Activated naive CD8-positive, alpha-beta T cell treated with anti-CD3 and anti-CD28 coated beads, Interleukin-2, amount 10 ng/mL, durations not matched to agents 7 days and 5 days (primary cell): Measurements from ENCODE around the gene DIPK1C. TPM values are rescaled to one million over a fixed set of nuclear protein-coding genes. Genes with fewer than 3 reads are reported as not detected.

Experiments used
- ATAC-seq: fragments of 150-1000 bp; cut with Tn5 transposase; one replicate; pipeline ENCODE4 v1.10.0; 2021; ENCODE audit warnings: low read depth, moderate library complexity
- POLR2A ChIA-PET: fragments of 350-600 bp; sonication (Branson Sonifier 250); formaldehyde crosslinking; loops from one replicate; lab custom pipeline; 2021; ENCODE audit warnings: antibody characterized with exemption; lab: Charles Lee
- DNase-seq: peaks from one replicate; pipeline ENCODE4 v3.0.0; 2021
- H3K27ac Mint-ChIP-seq: one replicate; pipeline ENCODE4 v1.8.0; 2022; ENCODE audit warnings: mild to moderate bottlenecking, mixed read lengths
- H3K27me3 Mint-ChIP-seq: one replicate; pipeline ENCODE4 v1.8.0; 2022; ENCODE audit warnings: mild to moderate bottlenecking, moderate library complexity, mixed read lengths
- H3K36me3 Mint-ChIP-seq: one replicate; pipeline ENCODE4 v1.8.0; 2021; ENCODE audit warnings: mild to moderate bottlenecking, mixed read lengths
- H3K4me1 Mint-ChIP-seq: one replicate; pipeline ENCODE4 v1.8.0; 2021; ENCODE audit warnings: mixed read lengths
- H3K4me3 Mint-ChIP-seq: one replicate; pipeline ENCODE4 v1.8.0; 2022; ENCODE audit warnings: mild to moderate bottlenecking, moderate library complexity, mixed read lengths
- H3K9me3 Mint-ChIP-seq: one replicate; pipeline ENCODE4 v1.8.0; 2021; ENCODE audit warnings: mixed read lengths
- total RNA-seq, 2 experiments: library from RNA; stranded (reverse); gene quantifications; one replicate each; pipeline ENCODE4 v1.2.3, GENCODE V29; 2021

The DIPK1C gene
- total RNA-seq, 2 experiments from 2014 or later, result not detected

GRCh38 chr18:74395006-74395405, 62.1 kb downstream of the DIPK1C start:
- DNase-seq (no peak), ATAC-seq (no peak)
- H3K27ac Mint-ChIP-seq, result no peak overlapping the region
- H3K27me3 Mint-ChIP-seq, result peaks cover 11% of the 10 kb centered on the region
- H3K36me3 Mint-ChIP-seq, result no peaks in the 10 kb centered on the region
- H3K4me3 Mint-ChIP-seq, result no peak overlapping the region
- no peaks in the 10 kb centered on the region for H3K9me3 Mint-ChIP-seq
- H3K4me1 Mint-ChIP-seq, result peaks cover 17% of the 10 kb centered on the region
- POLR2A ChIA-PET, result no interaction called here

DNA sequence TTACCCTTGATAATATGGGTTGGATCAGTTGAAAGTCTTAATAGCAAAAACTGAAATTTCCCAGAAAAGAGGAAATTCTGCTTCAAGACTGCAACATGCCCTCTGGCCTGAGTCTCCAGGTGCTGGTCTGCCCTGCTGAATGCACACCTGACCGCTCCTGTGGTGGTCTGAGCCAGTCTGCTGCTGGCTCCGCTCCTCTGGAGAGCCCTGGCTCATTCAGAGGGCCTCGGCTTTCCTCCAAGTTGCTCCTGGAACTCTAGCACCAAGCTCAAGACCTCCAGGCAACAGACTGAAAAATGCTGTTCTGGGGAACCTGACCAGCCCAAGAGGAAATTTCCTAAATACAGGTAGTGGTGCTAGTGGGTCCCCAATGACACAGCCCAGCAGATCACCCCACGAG, 64.8 kb downstream of the DIPK1C start:
- no peak for DNase-seq
- no peak overlapping the region for H3K27ac Mint-ChIP-seq
- peaks cover 12% of the 10 kb centered on the region for H3K4me1 Mint-ChIP-seq
- H3K27me3 Mint-ChIP-seq, result peaks cover 11% of the 10 kb centered on the region
- ATAC-seq, result no peak
- H3K36me3 Mint-ChIP-seq, result no peaks in the 10 kb centered on the region
- no peak overlapping the region for H3K4me3 Mint-ChIP-seq
- POLR2A ChIA-PET, result no interaction called here
- no peaks in the 10 kb centered on the region for H3K9me3 Mint-ChIP-seq

GRCh38 chr18:74390900-74391299, 66.2 kb downstream of the DIPK1C start:
- no peak overlapping the region for H3K27ac Mint-ChIP-seq
- no peak overlapping the region for H3K4me3 Mint-ChIP-seq
- DNase-seq, result no peak
- H3K27me3 Mint-ChIP-seq, result peaks cover 11% of the 10 kb centered on the region
- no peaks in the 10 kb centered on the region for H3K9me3 Mint-ChIP-seq
- ATAC-seq, result no peak
- POLR2A ChIA-PET, result interaction anchor here (1.2 kb wide), 1 partner anchor 108 kb away, joined by 3 read pairs; no protein-coding TSS in a partner anchor
- H3K36me3 Mint-ChIP-seq, result no peaks in the 10 kb centered on the region
- H3K4me1 Mint-ChIP-seq, result peaks cover 12% of the 10 kb centered on the region

GRCh38 chr18:74389991-74390390, 67.1 kb downstream of the DIPK1C start:
- no peak overlapping the region for H3K4me3 Mint-ChIP-seq
- no peak overlapping the region for H3K27ac Mint-ChIP-seq
- H3K4me1 Mint-ChIP-seq, result peaks cover 12% of the 10 kb centered on the region
- DNase-seq, result no peak
- no peak for ATAC-seq
- no peaks in the 10 kb centered on the region for H3K9me3 Mint-ChIP-seq
- peaks cover 8% of the 10 kb centered on the region for H3K27me3 Mint-ChIP-seq
- POLR2A ChIA-PET, result no interaction called here
- H3K36me3 Mint-ChIP-seq, result no peaks in the 10 kb centered on the region

- DNase-seq (no peak), ATAC-seq (peak; percentile 56)
- Mint-ChIP-seq H3K9me3 (no peaks in the 10 kb centered on the region), H3K27ac (peak overlapping the region; percentile 22), H3K4me3 (no peak overlapping the region), H3K36me3 (no peaks in the 10 kb centered on the region), H3K4me1 (peaks cover 12% of the 10 kb centered on the region), H3K27me3 (peaks cover 3% of the 10 kb centered on the region)
- POLR2A ChIA-PET, result interaction anchor here (0.6 to 1.1 kb wide), 3 partner anchors 10 to 15 kb away, joined by 3 to 4 read pairs (median 4); no protein-coding TSS in a partner anchor
These were observed 67.8 kb downstream of the DIPK1C start for GRCh38 chr18:74389171-74389927.

GRCh38 chr18:74388227-74388626, 68.9 kb downstream of the DIPK1C start:
- H3K27ac Mint-ChIP-seq, result no peak overlapping the region
- peaks cover 12% of the 10 kb centered on the region for H3K4me1 Mint-ChIP-seq
- no peak for ATAC-seq
- H3K27me3 Mint-ChIP-seq, result no peaks in the 10 kb centered on the region
- H3K9me3 Mint-ChIP-seq, result no peaks in the 10 kb centered on the region
- POLR2A ChIA-PET, result interaction anchor here (1.1 kb wide), 1 partner anchor 14 kb away, joined by 4 read pairs; no protein-coding TSS in a partner anchor
- no peak overlapping the region for H3K4me3 Mint-ChIP-seq
- DNase-seq, result no peak
- no peaks in the 10 kb centered on the region for H3K36me3 Mint-ChIP-seq

DNA sequence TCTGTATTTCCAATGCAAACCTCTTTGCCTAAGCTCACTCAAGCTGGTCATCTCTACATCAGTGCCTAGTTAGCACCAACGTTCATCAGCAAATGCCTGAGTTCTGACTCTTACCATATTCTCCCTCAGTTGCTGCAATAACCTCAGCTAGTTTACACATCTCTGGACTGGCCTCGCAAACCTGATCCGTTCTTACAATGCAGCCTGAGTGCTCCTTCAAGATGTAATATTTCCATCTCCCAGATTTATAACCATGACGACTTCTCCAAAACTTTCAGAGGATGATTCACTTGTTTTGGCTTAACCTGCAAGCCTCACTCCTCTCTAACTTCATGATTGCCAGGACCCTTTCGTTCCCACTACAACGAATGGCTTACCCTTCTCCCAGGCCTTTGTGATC, 69.7 kb downstream of the DIPK1C start:
- no peak overlapping the region for H3K4me3 Mint-ChIP-seq
- no peaks in the 10 kb centered on the region for H3K27me3 Mint-ChIP-seq
- DNase-seq, result no peak
- H3K4me1 Mint-ChIP-seq, result peaks cover 12% of the 10 kb centered on the region
- POLR2A ChIA-PET, result interaction anchor here (0.6 kb wide), 1 partner anchor 22 kb away, joined by 3 read pairs; no protein-coding TSS in a partner anchor
- no peaks in the 10 kb centered on the region for H3K36me3 Mint-ChIP-seq
- no peaks in the 10 kb centered on the region for H3K9me3 Mint-ChIP-seq
- ATAC-seq, result no peak
- H3K27ac Mint-ChIP-seq, result no peak overlapping the region

Other genes with a start within 250 kb of the DIPK1C start
- gene CYB5A, start 165.3 kb downstream of the DIPK1C start, total RNA-seq, result 10 to 100 TPM; 30.9 to 31.0 TPM
- not detected for gene C18orf63, start 141.5 kb downstream of the DIPK1C start, total RNA-seq
- gene CNDP2, start 39.1 kb upstream of the DIPK1C start, total RNA-seq, result 100 to 1,000 TPM; 147 to 148 TPM
- gene CNDP1, start 77.2 kb upstream of the DIPK1C start, total RNA-seq, result not detected
- gene ZNF407, start 140.6 kb upstream of the DIPK1C start, total RNA-seq, result 10 to 100 TPM; 16.9 to 17.1 TPM